Naive thymus-derived CD8-positive, alpha-beta T cell (primary cell): Measurements from ENCODE around the gene CGRRF1. TPM values are rescaled to one million over a fixed set of nuclear protein-coding genes. Genes with fewer than 3 reads are reported as not detected.
A peak's percentile ranks its signal among the peaks of the same experiment; 100 is the strongest.

Experiments
- ATAC-seq, 2 donors: fragments of 150-1000 bp; cut with Tn5 transposase in 1 of 2; sonication (Bioruptor Pico), chemical (Tn5 transposase) in 1 of 2; 1 replicate in 1 of 2; 2 replicates in 1 of 2; pipeline ENCODE4 v1.10.0; 2021; ENCODE audit warnings: mild to moderate bottlenecking in 2 of 2, moderate library complexity in 2 of 2
- POLR2A ChIA-PET: fragments of 350-600 bp; sonication (Branson Sonifier 250); formaldehyde crosslinking; loops from one replicate; lab custom pipeline; 2021; ENCODE audit warnings: antibody characterized with exemption; lab: Charles Lee
- DNase-seq, 10 donors: peaks; one replicate each; pipeline versions ENCODE4 v3.0.0 to v3.0.0-alpha.2; 2020 to 2022
- H3K27ac Mint-ChIP-seq, 10 donors: one replicate each; pipeline ENCODE4 v1.8.0; 2020 to 2022; ENCODE audit warnings: mild to moderate bottlenecking in 10 of 10, mixed read lengths in 10 of 10, moderate library complexity in 4 of 10, inconsistent platforms in 1 of 10
- H3K27me3 Mint-ChIP-seq, 5 donors: one replicate each; pipeline ENCODE4 v1.8.0; 2021 to 2022; ENCODE audit warnings: mixed read lengths in 5 of 5
- H3K36me3 Mint-ChIP-seq, 3 donors: one replicate each; pipeline ENCODE4 v1.8.0; 2020 to 2022; ENCODE audit warnings: mixed read lengths in 3 of 3, mild to moderate bottlenecking in 2 of 3, inconsistent platforms in 1 of 3
- H3K4me1 Mint-ChIP-seq, 4 donors: one replicate each; pipeline ENCODE4 v1.8.0; 2021 to 2022; ENCODE audit warnings: mixed read lengths in 4 of 4
- H3K4me3 Mint-ChIP-seq, 10 donors: one replicate each; pipeline ENCODE4 v1.8.0; 2020 to 2022; ENCODE audit warnings: mild to moderate bottlenecking in 10 of 10, mixed read lengths in 10 of 10, moderate library complexity in 6 of 10, inconsistent platforms in 1 of 10
- H3K9me3 Mint-ChIP-seq, 9 donors: one replicate each; pipeline ENCODE4 v1.8.0; 2020 to 2022; ENCODE audit warnings: mixed read lengths in 9 of 9, mild to moderate bottlenecking in 3 of 9, inconsistent platforms in 1 of 9, moderate library complexity in 1 of 9
- polyA plus RNA-seq, 3 donors: library from polyadenylated mRNA; unstranded; fragments of 300-500 nt; fragmentation: Illumina TruSeq; gene quantifications; one replicate each; pipeline ENCODE4 v1.2.3, GENCODE V29; 2021
- total RNA-seq, 8 experiments: library from RNA in 2 of 8; stranded (reverse) in 2 of 8; gene quantifications; one replicate each; pipeline ENCODE4 v1.2.3 and lab custom pipeline; 2021 to 2026

The CGRRF1 gene
- total and polyA plus RNA-seq, 5 experiments from 2014 or later: 19.4 to 29.2 (median 24.3) TPM

GRCh38 chr14:54480830-54481562, 28.7 kb upstream of the CGRRF1 start:
- Mint-ChIP-seq H3K27ac (peak overlapping the region in 1 of 10 donors; percentile 4), H3K4me3 (no peak overlapping the region), H3K4me1 (peaks cover 12 to 39% (median 30%) of the 10 kb centered on the region in 4 donors)

DNA sequence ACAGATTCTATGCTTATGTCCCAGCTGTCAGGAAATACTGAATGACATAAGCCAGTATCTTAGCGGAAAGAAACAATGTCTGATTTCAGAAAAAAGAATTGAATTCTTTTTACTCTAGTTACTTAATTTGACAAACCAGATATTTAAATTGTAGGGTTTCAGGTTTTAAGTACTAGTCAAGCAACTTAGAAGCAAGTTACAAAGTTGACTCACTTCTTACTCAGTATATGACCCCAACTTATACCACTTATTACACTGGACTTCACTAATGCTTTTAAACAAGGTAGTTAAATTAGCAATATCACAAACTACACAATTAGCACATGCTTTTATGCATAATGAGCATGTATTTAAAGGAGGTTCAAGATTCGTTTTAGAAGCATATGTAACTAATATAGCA, 28.0 kb upstream of the CGRRF1 start:
- Mint-ChIP-seq H3K9me3 (no peaks in the 10 kb centered on the region), H3K36me3 (peaks cover 0 to 55% (median 12%) of the 10 kb centered on the region in 3 donors), H3K27me3 (no peaks in the 10 kb centered on the region), H3K27ac (no peak overlapping the region), H3K4me3 (no peak overlapping the region), H3K4me1 (peaks cover 14 to 46% (median 37%) of the 10 kb centered on the region in 4 donors)
- DNase-seq (no peak), ATAC-seq (no peak)
- POLR2A ChIA-PET: no interaction called here

More at GRCh38 chr14:54480830-54481562, 28.7 kb upstream of the CGRRF1 start:
- DNase-seq (no peak), ATAC-seq (no peak)
- POLR2A ChIA-PET: no interaction called here
- H3K27me3 Mint-ChIP-seq: no peaks in the 10 kb centered on the region
- peaks cover 0 to 62% (median 15%) of the 10 kb centered on the region in 3 donors for H3K36me3 Mint-ChIP-seq
- H3K9me3 Mint-ChIP-seq: no peaks in the 10 kb centered on the region

DNA sequence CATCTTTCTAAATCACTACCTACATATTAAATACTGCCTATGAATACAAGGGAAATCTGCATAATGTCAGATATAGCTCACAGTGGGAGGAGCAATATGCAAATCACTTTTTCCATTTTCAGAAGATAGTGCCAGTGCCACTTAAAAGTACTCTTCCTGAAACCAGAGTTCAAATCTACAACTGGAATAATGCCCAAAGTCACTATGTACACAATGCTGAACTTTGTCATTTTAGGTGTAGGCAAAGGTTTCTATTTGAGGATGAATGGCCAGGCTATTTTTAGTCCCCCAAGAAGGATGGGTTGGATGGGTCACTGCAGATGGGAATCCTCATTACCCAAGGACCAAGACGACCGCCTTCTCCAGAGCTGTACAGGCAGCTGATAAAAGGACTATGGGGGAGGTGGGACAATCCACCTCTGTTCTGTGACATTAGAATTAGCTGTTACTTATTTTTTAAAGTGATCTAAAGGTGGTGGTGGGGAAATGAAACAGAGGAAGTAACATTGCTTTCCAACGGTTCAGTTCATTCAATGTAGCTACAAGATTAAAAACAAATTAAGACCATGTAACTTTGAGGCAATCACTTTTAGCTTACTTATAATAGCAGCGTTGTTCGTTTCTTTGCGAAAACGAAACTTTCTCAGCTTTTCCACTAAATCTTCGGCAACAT, 26.5 kb upstream of the CGRRF1 start:
- Mint-ChIP-seq H3K27me3 (no peaks in the 10 kb centered on the region), H3K27ac (peak overlapping the region in 6 of 10 donors; percentile 7 to 94 (median 32)), H3K9me3 (peaks cover 0 to 3% (median 0%) of the 10 kb centered on the region in 9 donors), H3K36me3 (peaks cover 0 to 43% (median 8%) of the 10 kb centered on the region in 3 donors), H3K4me3 (peak overlapping the region in 1 of 10 donors; percentile 50), H3K4me1 (peaks cover 18 to 61% (median 52%) of the 10 kb centered on the region in 4 donors)
- POLR2A ChIA-PET: no interaction called here
- ATAC-seq (no peak), DNase-seq (no peak)

DNA sequence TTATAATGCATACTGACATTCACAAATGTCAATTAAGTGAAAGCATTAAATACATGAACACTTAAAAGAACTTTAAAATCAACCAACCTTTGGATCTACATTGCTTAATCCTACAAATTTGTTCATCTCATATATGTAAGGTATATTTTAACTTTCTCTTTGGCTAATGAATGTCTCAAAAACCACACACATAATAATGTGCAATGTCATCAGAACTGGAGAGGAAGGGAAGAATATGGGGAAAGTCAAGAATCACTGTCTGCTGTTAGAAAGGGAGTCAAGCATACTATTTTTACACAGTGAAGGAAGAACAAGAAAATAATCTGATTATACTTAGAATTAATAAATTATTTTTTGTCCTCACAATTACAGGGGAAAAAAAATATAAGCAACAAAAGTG, 25.9 kb upstream of the CGRRF1 start:
- peak overlapping the region in 4 of 10 donors; percentile 7 to 94 (median 32) for H3K27ac Mint-ChIP-seq

GRCh38 chr14:54486685-54487084, 23.0 kb upstream of the CGRRF1 start:
- ATAC-seq (no peak), DNase-seq (no peak)
- Mint-ChIP-seq H3K27ac (peak overlapping the region in 9 of 10 donors; percentile 22 to 96 (median 61)), H3K4me3 (peak overlapping the region; percentile 64 to 93 (median 88)), H3K4me1 (peaks cover 25 to 84% (median 65%) of the 10 kb centered on the region in 4 donors), H3K9me3 (peaks cover 0 to 3% (median 0%) of the 10 kb centered on the region in 9 donors), H3K36me3 (peaks cover 0 to 19% (median 7%) of the 10 kb centered on the region in 3 donors), H3K27me3 (peaks cover 0 to 1% (median 0%) of the 10 kb centered on the region in 5 donors)
- POLR2A ChIA-PET: interaction anchor here (0.6 kb wide), 1 partner anchor 10 kb away, joined by 3 read pairs; no protein-coding TSS in a partner anchor

More for the DNA sequence above, 25.9 kb upstream of the CGRRF1 start:
- H3K4me3 Mint-ChIP-seq: peak overlapping the region in 2 of 10 donors; percentile 5 to 50
- POLR2A ChIA-PET: interaction anchor here (0.8 kb wide), 1 partner anchor 32 kb away, joined by 3 read pairs; no protein-coding TSS in a partner anchor
- peaks cover 18 to 63% (median 53%) of the 10 kb centered on the region in 4 donors for H3K4me1 Mint-ChIP-seq
- ATAC-seq: no peak
- no peak for DNase-seq
- peaks cover 0 to under 1% (median 0%) of the 10 kb centered on the region in 5 donors for H3K27me3 Mint-ChIP-seq
- peaks cover 0 to 3% (median 0%) of the 10 kb centered on the region in 9 donors for H3K9me3 Mint-ChIP-seq
- peaks cover 0 to 37% (median 8%) of the 10 kb centered on the region in 3 donors for H3K36me3 Mint-ChIP-seq

DNA sequence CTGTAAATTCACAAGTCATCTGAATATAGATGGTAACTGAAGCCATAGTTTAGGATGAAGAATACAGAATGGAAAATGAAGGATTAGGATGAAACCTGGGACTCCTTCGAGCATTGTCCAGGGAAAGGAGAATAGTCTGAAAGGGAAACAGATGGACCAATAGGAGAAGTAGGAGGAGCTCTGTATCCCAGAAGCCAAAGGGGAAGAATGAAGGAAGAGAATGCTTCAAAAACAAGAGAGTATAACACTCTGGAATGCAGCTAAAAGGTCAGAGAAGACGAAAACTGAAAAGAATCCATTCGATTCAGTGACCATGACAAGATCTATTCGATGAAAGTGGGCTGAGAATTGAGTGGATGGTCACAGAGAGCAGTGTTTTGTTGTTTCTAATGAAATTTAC, 21.9 kb upstream of the CGRRF1 start:
- peaks cover 0 to 1% (median 0%) of the 10 kb centered on the region in 5 donors for H3K27me3 Mint-ChIP-seq
- peaks cover 0 to 3% (median 0%) of the 10 kb centered on the region in 9 donors for H3K9me3 Mint-ChIP-seq
- H3K27ac Mint-ChIP-seq: peak overlapping the region; percentile 71 to 97 (median 94)
- ATAC-seq (no peak), DNase-seq (no peak)
- H3K36me3 Mint-ChIP-seq: peaks cover 0 to 12% (median 3%) of the 10 kb centered on the region in 3 donors
- peaks cover 25 to 76% (median 63%) of the 10 kb centered on the region in 4 donors for H3K4me1 Mint-ChIP-seq
- H3K4me3 Mint-ChIP-seq: peak overlapping the region; percentile 78 to 96 (median 90)
- POLR2A ChIA-PET: interaction anchor here (1.3 to 1.9 kb wide), 4 partner anchors 22 to 91 kb away, joined by 4 to 13 read pairs (median 6); partner anchors contain the start of genes CDKN3, CGRRF1 and CNIH1

GRCh38 chr14:54488318-54488645, 21.4 kb upstream of the CGRRF1 start:
- Mint-ChIP-seq H3K36me3 (peaks cover 0 to 7% (median 3%) of the 10 kb centered on the region in 3 donors), H3K4me1 (peaks cover 23 to 71% (median 60%) of the 10 kb centered on the region in 4 donors), H3K4me3 (peak overlapping the region; percentile 78 to 96 (median 90)), H3K27ac (peak overlapping the region; percentile 71 to 97 (median 94)), H3K27me3 (peaks cover 0 to 1% (median 0%) of the 10 kb centered on the region in 5 donors), H3K9me3 (peaks cover 0 to 3% (median 0%) of the 10 kb centered on the region in 9 donors)
- ATAC-seq (peak in 1 of 2 donors; percentile 45), DNase-seq (peak in 2 of 10 donors; percentile 11 to 13)
- POLR2A ChIA-PET: interaction anchor here (1.3 to 2.8 kb wide), 5 partner anchors 19 to 91 kb away, joined by 4 to 16 read pairs (median 6); partner anchors contain the start of genes CDKN3, CGRRF1 and CNIH1

GRCh38 chr14:54488646-54489317, 20.9 kb upstream of the CGRRF1 start, which contains the start of gene GMFB:
Gene GMFB (minus strand): TSS chr14:54488980. CDS start chr14:54488927, 53 bp downstream.
- DNase-seq: peak; percentile 81 to 92 (median 86)
- POLR2A ChIA-PET: interaction anchor here (0.7 to 2.8 kb wide), 10 partner anchors 19 to 839 kb away, joined by 3 to 16 read pairs (median 6); partner anchors contain the start of genes CDKN3, CGRRF1 and CNIH1
- H3K27me3 Mint-ChIP-seq: peaks cover 0 to 1% (median 0%) of the 10 kb centered on the region in 5 donors
- peak within 1 kb of the TSS; percentile 79 to 96 (median 92) for H3K4me3 Mint-ChIP-seq
- H3K9me3 Mint-ChIP-seq: peaks cover 0 to 3% (median 0%) of the 10 kb centered on the region in 9 donors
- H3K27ac Mint-ChIP-seq: peak within 1 kb of the TSS; percentile 94 to 98 (median 95)
- H3K4me1 Mint-ChIP-seq: peaks cover 23 to 66% (median 57%) of the 10 kb centered on the region in 4 donors
- H3K36me3 Mint-ChIP-seq: peaks cover 0 to 2% (median 0%) of the 10 kb centered on the region in 3 donors
- ATAC-seq: peak; percentile 95 to 96

- peaks cover 0 to 3% (median 0%) of the 10 kb centered on the region in 9 donors for H3K9me3 Mint-ChIP-seq
- H3K27ac Mint-ChIP-seq: peak overlapping the region; percentile 94 to 98 (median 94)
- no peak for ATAC-seq
- no peak for DNase-seq
- peak overlapping the region; percentile 79 to 94 (median 92) for H3K4me3 Mint-ChIP-seq
- H3K4me1 Mint-ChIP-seq: peaks cover 21 to 62% (median 53%) of the 10 kb centered on the region in 4 donors
- POLR2A ChIA-PET: interaction anchor here (0.7 to 2.8 kb wide), 10 partner anchors 18 to 1025 kb away, joined by 3 to 16 read pairs (median 4); partner anchors contain the start of genes CDKN3 and CGRRF1
- peaks cover 0 to 1% (median 0%) of the 10 kb centered on the region in 5 donors for H3K27me3 Mint-ChIP-seq
- H3K36me3 Mint-ChIP-seq: no peaks in the 10 kb centered on the region
Observed at GRCh38 chr14:54489318-54489683, 20.4 kb upstream of the CGRRF1 start.

GRCh38 chr14:54489731-54490444, 19.8 kb upstream of the CGRRF1 start:
- peak overlapping the region; percentile 79 to 94 (median 92) for H3K4me3 Mint-ChIP-seq
- peaks cover 0 to 1% (median 0%) of the 10 kb centered on the region in 5 donors for H3K27me3 Mint-ChIP-seq
- POLR2A ChIA-PET: interaction anchor here (0.7 to 2.8 kb wide), 4 partner anchors 18 to 1025 kb away, joined by 3 to 16 read pairs (median 10); partner anchors contain the start of gene CGRRF1
- DNase-seq (no peak), ATAC-seq (no peak)
- peak overlapping the region; percentile 94 to 98 (median 94) for H3K27ac Mint-ChIP-seq
- peaks cover 0 to 3% (median 0%) of the 10 kb centered on the region in 9 donors for H3K9me3 Mint-ChIP-seq
- peaks cover 16 to 56% (median 47%) of the 10 kb centered on the region in 4 donors for H3K4me1 Mint-ChIP-seq
- H3K36me3 Mint-ChIP-seq: no peaks in the 10 kb centered on the region
